Natural killer cell treated with Interleukin-12 subunit alpha and Interleukin-12 subunit beta and Interleukin-15 and Interleukin-18, amount 100 ng/mL, for 72 hours (primary cell): ENCODE results near the gene FGF23. TPM values are rescaled to one million over a fixed set of nuclear protein-coding genes. Genes with fewer than 3 reads are reported as not detected.
"Not testable (repeated sequence)": the region's sequence is repeated elsewhere in the genome, so short reads cannot be mapped to it uniquely, and the experiment has no call there.

Experiments used
- ATAC-seq, 2 donors: fragments of 150-1000 bp; cut with Tn5 transposase in 1 of 2; sonication (Bioruptor Pico), chemical (Tn5 transposase) in 1 of 2; 2 replicates each; pipeline ENCODE4 v1.10.0; 2021
- DNase-seq: peaks from one replicate; pipeline ENCODE4 v3.0.0; 2022; ENCODE audit warnings: low spot score
- H3K27ac Mint-ChIP-seq, 2 donors: 1 replicate in 1 of 2; 2 replicates in 1 of 2; pipeline ENCODE4 v1.8.0; 2022; ENCODE audit warnings: mixed read lengths in 2 of 2, mild to moderate bottlenecking in 1 of 2, moderate library complexity in 1 of 2
- H3K27me3 Mint-ChIP-seq, 2 donors: 1 replicate in 1 of 2; 2 replicates in 1 of 2; pipeline ENCODE4 v1.8.0; 2022; ENCODE audit warnings: mixed read lengths in 2 of 2
- H3K36me3 Mint-ChIP-seq: one replicate; pipeline ENCODE4 v1.8.0; 2022; ENCODE audit warnings: mixed read lengths
- H3K4me1 Mint-ChIP-seq, 2 donors: 1 replicate in 1 of 2; 2 replicates in 1 of 2; pipeline ENCODE4 v1.8.0; 2022; ENCODE audit warnings: low read depth in 2 of 2, mixed read lengths in 2 of 2, mild to moderate bottlenecking in 1 of 2
- H3K4me3 Mint-ChIP-seq: one replicate; pipeline ENCODE4 v1.8.0; 2022; ENCODE audit warnings: mixed read lengths
- H3K9me3 Mint-ChIP-seq: 2 replicates; pipeline ENCODE4 v1.8.0; 2022; ENCODE audit warnings: mixed read lengths
- total RNA-seq, 2 donors: library from RNA; stranded (reverse); gene quantifications; one replicate each; pipeline ENCODE4 v1.2.3, GENCODE V29; 2022

Gene FGF23
- total RNA-seq: not detected

DNA sequence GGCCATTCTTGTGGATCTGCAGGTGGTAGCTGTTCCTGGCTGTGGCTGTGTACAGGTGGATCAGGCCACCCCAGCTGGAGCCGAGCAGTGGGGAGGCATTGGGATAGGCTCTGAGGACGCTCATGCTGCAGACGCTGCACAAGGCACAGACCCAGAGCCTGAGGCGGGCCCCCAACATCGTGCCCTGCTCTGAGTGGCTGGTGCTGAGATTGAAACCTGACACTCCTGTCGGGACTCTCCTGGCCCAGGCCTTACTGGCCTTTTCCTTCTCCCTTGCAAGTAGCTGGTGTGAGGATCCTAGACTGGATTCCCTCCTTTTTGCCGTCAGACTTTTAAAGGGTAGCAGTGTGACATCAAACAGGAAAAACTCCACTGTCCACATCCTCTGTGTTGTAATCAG, at the start of gene FGF23:
Gene FGF23, minus strand, starts transcription at position 308 of the 400 bp plus-strand sequence. Its CDS starts 130 bp downstream, at position 178.
- Mint-ChIP-seq H3K9me3 (no peaks in the 10 kb centered on the region), H3K4me1 (no peaks in the 10 kb centered on the region), H3K27me3 (peaks cover 17 to 42% of the 10 kb centered on the region in 2 donors), H3K4me3 (no peak within 1 kb of the TSS), H3K36me3 (no peaks in the 10 kb centered on the region), H3K27ac (no peak within 1 kb of the TSS)
- DNase-seq (no peak), ATAC-seq (peak in 1 of 2 donors; percentile 9)

GRCh38 chr12:4424422-4424821, 44.9 kb upstream of the FGF23 start:
- Mint-ChIP-seq H3K4me1 (no peaks in the 10 kb centered on the region), H3K27me3 (peaks cover 6 to 12% of the 10 kb centered on the region in 2 donors)
- DNase-seq: no peak

GRCh38 chr12:4423528-4424195, 44.1 kb upstream of the FGF23 start:
- no peaks in the 10 kb centered on the region for H3K9me3 Mint-ChIP-seq
- H3K4me3 Mint-ChIP-seq: no peak overlapping the region
- H3K27me3 Mint-ChIP-seq: peaks cover 6 to 8% of the 10 kb centered on the region in 2 donors
- no peaks in the 10 kb centered on the region for H3K4me1 Mint-ChIP-seq
- no peak for DNase-seq
- peak in 1 of 2 donors; percentile 24 for ATAC-seq
- no peak overlapping the region for H3K27ac Mint-ChIP-seq
- H3K36me3 Mint-ChIP-seq: no peaks in the 10 kb centered on the region

More at GRCh38 chr12:4424422-4424821, 44.9 kb upstream of the FGF23 start:
- Mint-ChIP-seq H3K36me3 (no peaks in the 10 kb centered on the region), H3K27ac (no peak overlapping the region), H3K4me3 (no peak overlapping the region), H3K9me3 (no peaks in the 10 kb centered on the region)
- no peak for ATAC-seq

GRCh38 chr12:4422985-4423384, 43.5 kb upstream of the FGF23 start:
- no peaks in the 10 kb centered on the region for H3K36me3 Mint-ChIP-seq
- no peaks in the 10 kb centered on the region for H3K9me3 Mint-ChIP-seq
- H3K4me1 Mint-ChIP-seq: no peaks in the 10 kb centered on the region
- peaks cover 6 to 8% of the 10 kb centered on the region in 2 donors for H3K27me3 Mint-ChIP-seq
- peak; percentile 13 to 60 for ATAC-seq
- DNase-seq: no peak
- H3K27ac Mint-ChIP-seq: no peak overlapping the region
- no peak overlapping the region for H3K4me3 Mint-ChIP-seq

DNA sequence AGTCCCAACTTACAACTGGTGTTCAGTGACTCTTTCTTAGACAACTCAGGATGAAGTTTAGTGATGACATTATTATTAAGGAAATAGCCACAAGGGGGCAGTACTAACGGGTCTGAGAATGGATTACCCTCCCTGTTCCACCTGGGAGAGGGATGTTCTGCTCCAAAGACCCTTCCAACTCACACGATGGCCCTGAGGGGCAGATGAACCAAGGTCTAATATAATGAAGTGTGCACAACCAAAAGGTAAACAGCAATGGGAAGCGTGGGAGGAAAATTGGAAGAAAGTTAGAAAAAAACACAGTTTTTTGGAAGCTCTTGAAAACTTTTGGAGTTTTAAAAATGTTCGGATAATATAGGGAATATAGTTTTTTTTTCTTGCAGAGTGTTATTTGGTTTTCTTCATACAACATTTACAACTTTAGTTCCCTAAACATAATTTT, 42.1 kb upstream of the FGF23 start:
- no peak overlapping the region for H3K27ac Mint-ChIP-seq
- no peaks in the 10 kb centered on the region for H3K9me3 Mint-ChIP-seq
- ATAC-seq: no peak
- H3K4me1 Mint-ChIP-seq: no peaks in the 10 kb centered on the region
- no peaks in the 10 kb centered on the region for H3K36me3 Mint-ChIP-seq
- H3K4me3 Mint-ChIP-seq: no peak overlapping the region
- no peak for DNase-seq
- H3K27me3 Mint-ChIP-seq: peaks cover 8 to 10% of the 10 kb centered on the region in 2 donors

GRCh38 chr12:4420138-4420670, 40.7 kb upstream of the FGF23 start:
- peaks cover 15 to 17% of the 10 kb centered on the region in 2 donors for H3K27me3 Mint-ChIP-seq
- no peaks in the 10 kb centered on the region for H3K9me3 Mint-ChIP-seq
- no peak overlapping the region for H3K27ac Mint-ChIP-seq
- H3K4me1 Mint-ChIP-seq: no peaks in the 10 kb centered on the region
- DNase-seq (no peak), ATAC-seq (no peak)
- no peaks in the 10 kb centered on the region for H3K36me3 Mint-ChIP-seq
- H3K4me3 Mint-ChIP-seq: no peak overlapping the region

- no peak overlapping the region for H3K4me3 Mint-ChIP-seq
- H3K36me3 Mint-ChIP-seq: no peaks in the 10 kb centered on the region
- ATAC-seq (no peak), DNase-seq (no peak)
- H3K9me3 Mint-ChIP-seq: no peaks in the 10 kb centered on the region
- H3K27ac Mint-ChIP-seq: no peak overlapping the region
- H3K4me1 Mint-ChIP-seq: no peaks in the 10 kb centered on the region
- peaks cover 15 to 17% of the 10 kb centered on the region in 2 donors for H3K27me3 Mint-ChIP-seq
Measured at GRCh38 chr12:4418913-4419312, 39.4 kb upstream of the FGF23 start.

DNA sequence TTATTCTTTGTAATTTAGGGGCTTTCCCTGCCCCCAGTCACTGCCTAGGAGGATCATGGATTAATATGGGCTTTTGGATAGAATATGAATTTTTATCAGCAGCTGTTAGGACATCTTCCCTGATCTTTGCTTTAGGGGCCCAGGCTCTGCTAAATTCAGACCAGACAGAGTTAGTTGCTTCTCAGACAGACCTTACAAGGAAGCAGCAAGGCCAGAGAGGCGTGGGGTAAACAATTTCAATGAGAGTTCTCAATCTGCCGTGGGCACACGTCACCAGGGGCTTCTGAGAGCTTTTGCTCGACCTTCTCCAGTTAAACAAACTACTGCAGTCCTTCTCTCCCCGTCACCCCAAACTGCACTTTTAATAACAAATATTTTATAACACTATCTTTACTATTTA, 38.4 kb upstream of the FGF23 start:
- Mint-ChIP-seq H3K27ac (no peak overlapping the region), H3K36me3 (no peaks in the 10 kb centered on the region), H3K27me3 (peaks cover 15 to 17% of the 10 kb centered on the region in 2 donors), H3K4me3 (no peak overlapping the region), H3K4me1 (no peaks in the 10 kb centered on the region), H3K9me3 (no peaks in the 10 kb centered on the region)
- no peak for DNase-seq
- no peak for ATAC-seq

DNA sequence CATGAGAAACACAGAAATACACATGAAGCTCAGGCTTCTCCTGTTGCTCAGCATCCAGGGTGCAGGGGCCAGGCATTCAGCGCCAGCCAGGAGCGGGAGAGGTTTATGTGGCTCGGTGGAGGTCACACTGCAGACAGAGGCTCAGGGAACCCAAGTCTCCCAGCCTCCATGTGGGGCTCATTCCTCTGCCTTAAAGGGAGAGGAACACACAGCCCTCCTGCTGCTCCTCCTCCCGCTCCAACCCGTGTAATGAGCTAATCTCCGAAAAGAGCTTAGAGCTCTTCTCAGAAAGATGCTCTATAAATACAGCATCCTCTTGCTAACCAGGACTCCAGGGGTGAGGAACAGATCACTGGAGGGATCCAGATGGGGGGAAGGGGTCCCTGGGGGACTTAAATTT, 37.9 kb upstream of the FGF23 start:
- Mint-ChIP-seq H3K4me3 (no peak overlapping the region), H3K27ac (no peak overlapping the region), H3K36me3 (no peaks in the 10 kb centered on the region), H3K9me3 (no peaks in the 10 kb centered on the region), H3K4me1 (no peaks in the 10 kb centered on the region), H3K27me3 (peaks cover 15 to 21% of the 10 kb centered on the region in 2 donors)
- no peak for DNase-seq
- no peak for ATAC-seq

- Mint-ChIP-seq H3K27ac (no peak overlapping the region), H3K9me3 (no peaks in the 10 kb centered on the region), H3K4me1 (no peaks in the 10 kb centered on the region), H3K27me3 (peaks cover 20 to 33% of the 10 kb centered on the region in 2 donors), H3K4me3 (no peak overlapping the region), H3K36me3 (no peaks in the 10 kb centered on the region)
- DNase-seq: no peak
- no peak for ATAC-seq
Measured at GRCh38 chr12:4416276-4416675, 36.8 kb upstream of the FGF23 start.

DNA sequence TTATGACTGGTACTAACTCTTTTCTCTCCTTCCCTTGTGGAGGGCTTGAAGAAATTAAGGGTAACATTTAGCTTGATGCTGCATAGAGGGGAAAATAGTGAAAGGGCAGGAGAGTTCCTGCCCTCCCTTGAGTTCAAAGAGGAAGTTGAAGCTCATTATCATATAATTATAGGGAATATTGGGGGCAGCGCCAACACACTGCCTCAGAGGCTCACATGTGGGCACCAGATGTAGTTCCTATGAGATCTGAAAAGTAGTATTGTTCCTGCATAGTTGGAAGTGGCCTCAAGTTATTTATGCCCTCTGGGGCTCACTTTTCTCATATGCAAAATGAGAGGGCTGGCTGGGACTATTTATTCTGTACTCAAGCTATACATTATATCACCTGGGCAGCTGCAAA, 33.0 kb upstream of the FGF23 start:
- Mint-ChIP-seq H3K9me3 (no peaks in the 10 kb centered on the region), H3K27ac (no peak overlapping the region), H3K27me3 (peaks cover 21 to 28% of the 10 kb centered on the region in 2 donors), H3K4me1 (no peaks in the 10 kb centered on the region), H3K36me3 (no peaks in the 10 kb centered on the region), H3K4me3 (no peak overlapping the region)
- no peak for ATAC-seq
- DNase-seq: no peak

DNA sequence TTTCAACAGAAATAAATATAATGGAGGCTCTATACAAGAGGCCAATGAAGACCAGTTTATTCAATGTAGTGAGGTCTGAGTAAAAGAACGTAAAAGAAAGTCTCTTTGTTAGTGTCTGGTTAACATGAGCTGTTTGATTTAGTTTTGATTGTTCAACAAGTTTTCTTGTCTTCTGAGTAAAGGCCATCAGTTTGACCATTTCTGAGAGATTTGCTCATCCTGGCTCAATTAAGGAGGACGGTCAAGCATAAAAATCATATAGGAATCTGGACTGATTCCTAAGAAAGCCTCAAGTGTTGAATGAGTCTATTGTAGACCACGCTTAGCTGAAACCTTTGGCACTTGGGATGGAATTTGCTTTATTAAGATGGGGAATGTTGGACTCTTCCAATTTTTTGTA, 32.5 kb upstream of the FGF23 start:
- Mint-ChIP-seq H3K4me3 (no peak overlapping the region), H3K27me3 (peaks cover 19 to 28% of the 10 kb centered on the region in 2 donors), H3K9me3 (no peaks in the 10 kb centered on the region), H3K27ac (no peak overlapping the region), H3K36me3 (no peaks in the 10 kb centered on the region), H3K4me1 (no peaks in the 10 kb centered on the region)
- no peak for ATAC-seq
- DNase-seq: no peak

DNA sequence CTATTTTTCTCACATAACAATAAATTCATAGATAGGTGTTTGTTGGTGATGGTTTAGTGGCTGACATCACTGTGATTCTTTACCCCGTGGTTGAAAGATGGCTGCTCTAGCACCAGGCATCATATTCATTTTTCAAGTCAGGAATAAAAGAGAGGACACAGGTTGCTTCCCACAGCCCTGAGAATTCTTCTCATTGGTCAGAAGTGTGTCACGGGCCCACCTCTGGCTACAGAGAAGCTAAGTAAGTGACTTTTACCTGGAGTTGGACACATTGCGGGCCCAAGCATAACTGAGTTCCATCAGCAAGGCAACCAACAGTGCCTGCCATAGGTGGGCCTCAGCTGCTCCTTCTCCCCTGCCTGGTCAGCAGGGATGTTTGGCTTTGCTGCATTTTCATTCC, 27.6 kb upstream of the FGF23 start:
- H3K27me3 Mint-ChIP-seq: peaks cover 9 to 12% of the 10 kb centered on the region in 2 donors
- DNase-seq (no peak), ATAC-seq (no peak)
- H3K4me1 Mint-ChIP-seq: no peaks in the 10 kb centered on the region
- no peaks in the 10 kb centered on the region for H3K9me3 Mint-ChIP-seq
- H3K4me3 Mint-ChIP-seq: no peak overlapping the region
- H3K27ac Mint-ChIP-seq: no peak overlapping the region
- no peaks in the 10 kb centered on the region for H3K36me3 Mint-ChIP-seq

- not testable (repeated sequence) for ATAC-seq, H3K9me3 Mint-ChIP-seq, H3K36me3 Mint-ChIP-seq, H3K27ac Mint-ChIP-seq, DNase-seq, H3K4me3 Mint-ChIP-seq, H3K4me1 Mint-ChIP-seq
- peaks cover 8 to 12% of the 10 kb centered on the region in 2 donors for H3K27me3 Mint-ChIP-seq
Measured at GRCh38 chr12:4404877-4405637, 25.5 kb upstream of the FGF23 start.
